GM12892 (cell line): ENCODE measurements around the gene ABHD10.

ENCODE experiments used
- POLR2A ChIP-seq: IDR thresholded peaks from 2 replicates; pipeline ENCODE4 v1.6.1; 2011; ENCODE audit warnings: low read depth, low read length, control low read depth
- POLR2AphosphoS5 ChIP-seq: IDR thresholded peaks from 2 replicates; pipeline ENCODE4 v1.6.1; 2011; ENCODE audit warnings: low read depth, low read length, control low read depth

DNA sequence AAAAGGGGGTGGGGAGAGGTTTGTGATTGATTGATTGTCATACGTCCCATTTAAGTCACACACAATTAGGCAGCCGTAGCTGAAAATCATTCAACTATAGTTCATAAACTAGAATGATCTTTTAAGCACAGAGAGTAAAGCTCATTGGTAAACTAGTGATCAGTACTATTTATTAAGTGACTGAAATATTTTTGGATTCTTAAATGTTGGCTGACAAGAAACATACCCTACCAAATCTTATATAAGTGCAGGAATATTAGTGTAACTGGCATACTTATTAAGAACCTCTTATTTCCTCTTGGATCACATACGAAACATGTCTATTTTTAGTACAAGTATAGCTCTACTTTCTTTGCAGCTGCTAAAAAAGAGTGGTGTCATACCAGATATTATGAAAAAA, 8.4 kb upstream of the ABHD10 start:
- no peak for TF ChIP-seq POLR2A
- TF ChIP-seq POLR2AphosphoS5 = no peak
